ENCODE measurements around the gene FASTKD2. TPM values are rescaled to one million over a fixed set of nuclear protein-coding genes. Genes with fewer than 3 reads are reported as not detected.

FASTKD2 gene
- 37.2 and 37.8 TPM in 2 replicates for total RNA-seq
- 33.4 and 40.6 TPM in 2 replicates for polyA plus RNA-seq
- polyA plus RNA-seq (2012): 17.2 and 20.9 TPM in 2 replicates
- polyA minus RNA-seq (ENCODE audit: low replicate concordance): 8.0 and 9.5 TPM in 2 replicates

GRCh38 chr2:206765242-206766056 lies at the start of gene FASTKD2, which contains the start of gene MDH1B:
FASTKD2 (plus strand) TSS chr2:206765606; CDS start chr2:206766694, 1,088 bp downstream.
MDH1B (minus strand) TSS chr2:206765328; CDS start chr2:206765271, 57 bp downstream.
- H3K79me2 ChIP-seq (ENCODE audit: control insufficient read depth, insufficient read depth, low read length): peaks cover 27% of the 10 kb centered on the region
- DNase-seq (ENCODE audit: low read depth in 2 of 2): peak; percentile 96 to 97
- H3K4me2 ChIP-seq (ENCODE audit: extremely low read depth, insufficient read depth, low read length): peak within 1 kb of the TSS; percentile 98
- H3K4me1 ChIP-seq (ENCODE audit: control insufficient read depth, extremely low read depth, insufficient read depth, low read length): no peaks in the 10 kb centered on the region
- peak within 1 kb of the TSS; percentile 100 for H2AFZ ChIP-seq (ENCODE audit: low read length)
- peaks cover 2% of the 10 kb centered on the region for H3K27me3 ChIP-seq (ENCODE audit: control insufficient read depth, insufficient read depth, low read length)
- no peaks in the 10 kb centered on the region for H4K20me1 ChIP-seq (ENCODE audit: control insufficient read depth, extremely low read depth, insufficient read depth, low read length)
- TF ChIP-seq EZH2 (IDR thresholded peaks at IDR 0.05; ENCODE audit: low read length, missing control alignments): no peak
- no peak for TF ChIP-seq CTCF (conservative IDR thresholded peaks at IDR 0.05 in 1 of 2, IDR thresholded peaks at IDR 0.05 in 1 of 2; ENCODE audit: low read depth in 1 of 2, low read length in 2 of 2)
- H3K9me3 ChIP-seq (ENCODE audit: control insufficient read depth, insufficient read depth, low read depth, low read length): no peaks in the 10 kb centered on the region
- peak within 1 kb of the TSS; percentile 89 to 100 (median 95) for H3K4me3 ChIP-seq (replicated peaks in 1 of 4; ENCODE audit: control extremely low read depth in 1 of 4, insufficient read depth in 1 of 4, low read depth in 3 of 4, low read length in 4 of 4)
- H3K36me3 ChIP-seq (ENCODE audit: control insufficient read depth, insufficient read depth, low read length): no peaks in the 10 kb centered on the region
- H3K27ac ChIP-seq (ENCODE audit: insufficient read depth, low read length): peak within 1 kb of the TSS; percentile 100
- peak within 1 kb of the TSS; percentile 96 for H3K9ac ChIP-seq (ENCODE audit: insufficient read depth, low read length)

GRCh38 chr2:206716623-206717022 lies 48.8 kb upstream of the FASTKD2 start:
- H3K27me3 ChIP-seq (ENCODE audit: control insufficient read depth, insufficient read depth, low read length): no peaks in the 10 kb centered on the region
- DNase-seq (ENCODE audit: low read depth in 2 of 2): no peak
- no peak overlapping the region for H2AFZ ChIP-seq (ENCODE audit: low read length)
- no peaks in the 10 kb centered on the region for H3K9me3 ChIP-seq (ENCODE audit: control insufficient read depth, insufficient read depth, low read depth, low read length)
- no peak overlapping the region for H3K4me3 ChIP-seq (replicated peaks in 1 of 4; ENCODE audit: control extremely low read depth in 1 of 4, insufficient read depth in 1 of 4, low read depth in 3 of 4, low read length in 4 of 4)
- no peak overlapping the region for H3K27ac ChIP-seq (ENCODE audit: insufficient read depth, low read length)
- no peak overlapping the region for H3K4me2 ChIP-seq (ENCODE audit: extremely low read depth, insufficient read depth, low read length)
- no peaks in the 10 kb centered on the region for H4K20me1 ChIP-seq (ENCODE audit: control insufficient read depth, extremely low read depth, insufficient read depth, low read length)
- H3K79me2 ChIP-seq (ENCODE audit: control insufficient read depth, insufficient read depth, low read length): no peaks in the 10 kb centered on the region
- H3K9ac ChIP-seq (ENCODE audit: insufficient read depth, low read length): no peak overlapping the region
- TF ChIP-seq EZH2 (IDR thresholded peaks at IDR 0.05; ENCODE audit: low read length, missing control alignments) (no peak), CTCF (conservative IDR thresholded peaks at IDR 0.05 in 1 of 2, IDR thresholded peaks at IDR 0.05 in 1 of 2; ENCODE audit: low read depth in 1 of 2, low read length in 2 of 2) (no peak)
- H3K4me1 ChIP-seq (ENCODE audit: control insufficient read depth, extremely low read depth, insufficient read depth, low read length): no peaks in the 10 kb centered on the region
- no peaks in the 10 kb centered on the region for H3K36me3 ChIP-seq (ENCODE audit: control insufficient read depth, insufficient read depth, low read length)

GRCh38 chr2:206718296-206718695 lies 47.1 kb upstream of the FASTKD2 start, which contains the start of gene DYTN:
DYTN (minus strand) TSS chr2:206718396; CDS start chr2:206718279, 117 bp downstream.
- no peak for DNase-seq (ENCODE audit: low read depth in 2 of 2)
- H3K27ac ChIP-seq (ENCODE audit: insufficient read depth, low read length): no peak within 1 kb of the TSS
- TF ChIP-seq EZH2 (IDR thresholded peaks at IDR 0.05; ENCODE audit: low read length, missing control alignments) (no peak), CTCF (conservative IDR thresholded peaks at IDR 0.05 in 1 of 2, IDR thresholded peaks at IDR 0.05 in 1 of 2; ENCODE audit: low read depth in 1 of 2, low read length in 2 of 2) (no peak)

More at GRCh38 chr2:206718296-206718695, 47.1 kb upstream of the FASTKD2 start, which contains the start of gene DYTN:
- H2AFZ ChIP-seq (ENCODE audit: low read length): no peak within 1 kb of the TSS
- no peaks in the 10 kb centered on the region for H3K9me3 ChIP-seq (ENCODE audit: control insufficient read depth, insufficient read depth, low read depth, low read length)
- no peak within 1 kb of the TSS for H3K4me3 ChIP-seq (replicated peaks in 1 of 4; ENCODE audit: control extremely low read depth in 1 of 4, insufficient read depth in 1 of 4, low read depth in 3 of 4, low read length in 4 of 4)
- no peaks in the 10 kb centered on the region for H3K4me1 ChIP-seq (ENCODE audit: control insufficient read depth, extremely low read depth, insufficient read depth, low read length)
- no peak within 1 kb of the TSS for H3K9ac ChIP-seq (ENCODE audit: insufficient read depth, low read length)
- no peaks in the 10 kb centered on the region for H3K36me3 ChIP-seq (ENCODE audit: control insufficient read depth, insufficient read depth, low read length)
- H3K4me2 ChIP-seq (ENCODE audit: extremely low read depth, insufficient read depth, low read length): no peak within 1 kb of the TSS
- H3K27me3 ChIP-seq (ENCODE audit: control insufficient read depth, insufficient read depth, low read length): no peaks in the 10 kb centered on the region
- no peaks in the 10 kb centered on the region for H3K79me2 ChIP-seq (ENCODE audit: control insufficient read depth, insufficient read depth, low read length)
- H4K20me1 ChIP-seq (ENCODE audit: control insufficient read depth, extremely low read depth, insufficient read depth, low read length): no peaks in the 10 kb centered on the region

Data from fibroblast of lung (primary cell).